T-helper 22 cell (primary cell): ENCODE results near the gene SARNP.

Experiments
- DNase-seq: peaks from one replicate; pipeline ENCODE4 v3.0.0-alpha.2; 2020; ENCODE audit warnings: low read depth

Gene SARNP

DNA sequence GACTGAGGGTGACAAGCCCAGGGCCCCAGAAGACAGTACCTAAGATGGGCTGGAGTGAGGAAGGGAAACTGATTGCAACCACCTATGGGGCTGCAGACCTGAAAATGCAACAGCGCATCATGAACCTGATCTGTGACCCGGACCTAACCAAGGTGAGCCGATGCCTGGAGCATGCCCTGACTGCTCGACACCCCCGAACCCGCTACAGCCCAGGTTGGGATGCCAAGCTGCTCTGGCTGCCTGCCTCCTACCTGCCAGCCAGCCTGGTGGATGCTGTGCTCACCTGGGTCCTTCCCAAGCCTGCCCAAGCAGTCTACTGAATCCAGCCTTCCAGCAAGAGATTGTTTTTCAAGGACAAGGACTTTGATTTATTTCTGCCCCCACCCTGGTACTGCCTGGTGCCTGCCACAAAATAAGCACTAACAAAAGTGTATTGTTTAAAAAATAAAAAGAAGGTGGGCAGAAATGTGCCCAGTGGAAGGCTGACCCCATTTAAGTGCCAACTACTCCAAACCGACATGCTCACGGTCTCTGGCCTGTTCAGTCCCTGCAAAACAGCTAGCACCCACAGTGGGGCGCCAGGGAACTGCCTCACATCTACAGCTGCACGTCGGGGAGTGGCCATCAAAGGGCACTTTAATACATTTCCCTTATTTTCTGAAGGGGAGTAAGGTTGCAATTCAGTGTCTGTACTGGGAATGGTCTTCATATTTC lies 93.1 kb downstream of the SARNP start:
- DNase-seq, result no peak

DNA sequence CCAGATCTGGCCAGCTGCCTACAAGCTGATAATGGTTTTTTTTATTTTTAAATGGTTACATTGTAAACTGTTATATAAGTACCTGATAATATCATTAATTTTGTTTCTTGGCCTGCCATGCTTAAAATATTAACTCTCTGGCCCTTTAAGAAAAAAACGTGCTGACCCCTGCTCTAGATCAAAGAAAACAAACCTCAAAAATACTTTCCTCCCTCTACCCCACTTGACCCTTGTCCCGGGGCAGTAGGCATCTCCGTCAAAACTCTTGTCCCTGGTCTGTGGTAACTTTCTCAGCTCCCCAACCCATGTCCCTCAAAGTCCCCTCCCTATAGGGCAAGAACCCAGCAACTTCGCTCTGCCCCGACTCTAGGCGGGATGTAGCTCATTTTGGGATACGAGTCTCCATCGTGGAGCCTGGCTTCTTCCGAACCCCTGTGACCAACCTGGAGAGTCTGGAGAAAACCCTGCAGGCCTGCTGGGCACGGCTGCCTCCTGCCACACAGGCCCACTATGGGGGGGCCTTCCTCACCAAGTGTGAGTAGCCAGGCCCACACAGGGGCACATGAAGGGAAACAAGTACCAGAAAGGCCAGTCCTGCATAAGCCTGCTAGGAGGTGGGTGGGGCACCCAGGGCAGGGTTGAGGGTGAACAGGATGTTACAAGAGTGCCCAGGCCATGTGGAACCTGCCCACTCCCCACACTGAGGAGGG lies 93.9 kb downstream of the SARNP start:
- DNase-seq, result no peak

DNA sequence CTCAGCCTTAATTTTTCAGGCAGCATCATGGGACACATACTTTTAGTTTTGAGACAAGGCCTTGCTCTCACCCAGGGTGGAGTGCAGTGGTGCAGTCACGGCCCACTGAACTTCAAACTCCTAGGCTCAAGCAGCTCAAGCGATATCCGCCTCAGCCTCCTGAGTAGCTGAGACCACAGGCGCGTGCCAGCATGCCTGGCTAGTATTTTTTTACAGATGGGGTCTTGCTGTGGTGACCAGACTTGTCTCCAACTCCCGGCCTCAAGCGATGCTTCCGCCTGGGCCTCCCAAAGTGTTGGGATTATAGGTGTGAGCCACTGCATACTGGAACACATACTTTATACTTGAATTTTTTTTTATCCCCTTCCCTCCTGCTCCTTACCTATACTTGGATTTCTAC lies 94.6 kb downstream of the SARNP start:
- no peak for DNase-seq

DNA sequence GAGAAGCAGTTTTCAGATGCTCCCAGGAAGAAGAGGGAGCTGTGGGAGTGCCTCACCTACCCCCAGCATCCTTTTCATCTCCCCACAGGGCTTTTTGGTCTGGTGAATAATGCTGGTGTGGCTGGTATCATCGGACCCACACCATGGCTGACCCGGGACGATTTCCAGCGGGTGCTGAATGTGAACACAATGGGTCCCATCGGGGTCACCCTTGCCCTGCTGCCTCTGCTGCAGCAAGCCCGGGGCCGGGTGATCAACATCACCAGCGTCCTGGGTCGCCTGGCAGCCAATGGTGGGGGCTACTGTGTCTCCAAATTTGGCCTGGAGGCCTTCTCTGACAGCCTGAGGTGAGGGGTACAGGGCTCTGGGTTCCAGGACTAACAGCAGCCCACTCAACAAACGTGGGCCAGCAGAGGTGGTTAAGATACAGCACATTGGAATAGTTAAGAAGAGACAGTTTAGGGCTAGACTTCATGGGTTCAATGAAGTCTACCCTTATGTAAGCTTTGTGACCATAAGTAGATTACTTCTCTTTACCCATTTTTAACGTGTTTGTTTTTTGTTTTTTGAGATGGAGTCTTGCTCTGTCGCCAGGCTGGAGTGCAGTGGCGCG lies 95.8 kb downstream of the SARNP start:
- no peak for DNase-seq

DNA sequence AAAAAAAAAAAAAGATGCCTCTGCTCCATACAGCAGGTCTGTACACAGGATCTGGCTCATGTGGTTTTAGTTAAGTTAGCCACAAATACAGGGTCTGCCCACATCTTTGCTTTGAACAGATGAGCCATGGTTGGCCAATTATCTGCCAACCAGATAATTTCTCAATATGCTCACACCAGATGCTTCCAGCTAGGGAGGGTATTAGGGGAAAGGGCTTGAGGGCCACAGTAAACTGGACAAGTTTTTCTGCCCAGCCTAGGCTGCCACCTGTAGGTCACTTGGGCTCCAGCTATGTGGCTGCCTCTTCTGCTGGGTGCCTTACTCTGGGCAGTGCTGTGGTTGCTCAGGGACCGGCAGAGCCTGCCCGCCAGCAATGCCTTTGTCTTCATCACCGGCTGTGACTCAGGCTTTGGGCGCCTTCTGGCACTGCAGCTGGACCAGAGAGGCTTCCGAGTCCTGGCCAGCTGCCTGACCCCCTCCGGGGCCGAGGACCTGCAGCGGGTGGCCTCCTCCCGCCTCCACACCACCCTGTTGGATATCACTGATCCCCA lies 96.6 kb downstream of the SARNP start:
- DNase-seq, result no peak

DNA sequence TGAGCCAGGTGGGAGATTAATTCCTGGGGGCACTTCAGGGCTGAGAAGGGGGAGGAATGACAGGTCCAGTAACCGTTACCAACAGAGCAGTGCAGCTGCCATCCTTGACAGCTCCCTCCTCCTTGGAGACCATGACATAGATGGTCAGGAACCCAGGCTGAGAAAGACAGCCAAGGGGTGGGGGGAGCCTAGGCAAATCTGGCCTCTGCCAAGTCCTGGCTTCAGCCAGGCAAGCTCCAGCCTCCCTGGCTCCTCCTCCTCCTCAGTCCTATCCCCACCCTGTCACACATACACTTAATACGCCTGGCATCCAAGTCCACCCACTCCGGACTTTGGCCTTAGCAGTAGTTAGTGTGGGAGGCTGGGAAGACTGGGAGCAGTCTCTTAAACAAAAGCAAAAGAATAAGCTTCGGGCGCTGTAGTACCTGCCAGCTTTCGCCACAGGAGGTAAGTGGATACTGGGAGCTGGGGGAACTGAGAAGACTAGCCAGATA lies 97.4 kb downstream of the SARNP start, which contains the start of gene RDH5:
RDH5 (plus strand) TSS at position 323 of the 494 bp plus-strand sequence. CDS start 792 bp downstream, outside the sequence.
- DNase-seq, result no peak

DNA sequence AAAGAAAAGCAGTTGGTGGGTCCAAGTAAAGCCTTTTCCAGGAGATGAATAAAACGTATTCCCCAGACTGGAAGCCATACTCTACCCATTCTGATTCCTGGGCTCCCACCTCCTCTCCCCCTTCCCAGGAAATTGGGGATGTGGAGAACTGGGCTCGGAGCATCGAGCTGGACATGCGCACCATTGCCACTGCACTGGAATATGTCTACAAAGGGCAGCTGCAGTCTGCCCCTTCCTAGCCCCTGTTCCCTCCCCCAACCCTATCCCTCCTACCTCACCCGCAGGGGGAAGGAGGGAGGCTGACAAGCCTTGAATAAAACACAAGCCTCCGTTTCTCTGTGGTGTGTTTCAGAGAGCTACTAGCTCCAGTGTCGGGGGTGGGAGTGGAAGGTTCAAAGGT lies 98.2 kb downstream of the SARNP start:
- no peak for DNase-seq

DNA sequence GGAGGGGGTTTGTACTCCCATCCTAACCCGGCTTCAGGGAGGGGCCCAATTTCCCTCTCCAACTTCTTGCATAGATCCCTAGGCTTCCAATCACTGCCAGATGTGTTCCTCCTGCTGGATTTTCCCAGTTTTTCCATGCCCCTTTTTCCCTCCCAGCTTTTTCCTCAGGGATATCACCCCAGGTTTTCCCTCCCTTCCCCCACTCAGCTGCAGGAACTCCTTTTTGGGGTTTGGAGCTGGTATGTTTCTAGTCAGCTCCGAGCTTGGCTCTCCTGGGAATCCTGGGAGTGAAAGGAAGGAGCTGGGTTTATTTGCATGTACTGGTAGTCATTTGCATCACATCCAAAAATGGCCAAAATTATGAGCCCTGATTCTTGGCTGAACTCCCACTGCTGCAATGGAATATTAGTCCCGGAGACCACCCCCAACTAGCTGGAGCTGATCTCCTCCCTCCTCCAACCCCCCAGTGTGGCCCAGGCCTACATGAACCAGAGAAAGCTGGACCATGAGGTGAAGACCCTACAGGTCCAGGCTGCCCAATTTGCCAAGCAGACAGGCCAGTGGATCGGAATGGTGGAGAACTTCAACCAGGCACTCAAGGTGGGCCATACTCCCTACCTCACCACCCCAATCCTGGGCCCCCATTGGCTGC lies 98.8 kb downstream of the SARNP start:
- no peak for DNase-seq

DNA sequence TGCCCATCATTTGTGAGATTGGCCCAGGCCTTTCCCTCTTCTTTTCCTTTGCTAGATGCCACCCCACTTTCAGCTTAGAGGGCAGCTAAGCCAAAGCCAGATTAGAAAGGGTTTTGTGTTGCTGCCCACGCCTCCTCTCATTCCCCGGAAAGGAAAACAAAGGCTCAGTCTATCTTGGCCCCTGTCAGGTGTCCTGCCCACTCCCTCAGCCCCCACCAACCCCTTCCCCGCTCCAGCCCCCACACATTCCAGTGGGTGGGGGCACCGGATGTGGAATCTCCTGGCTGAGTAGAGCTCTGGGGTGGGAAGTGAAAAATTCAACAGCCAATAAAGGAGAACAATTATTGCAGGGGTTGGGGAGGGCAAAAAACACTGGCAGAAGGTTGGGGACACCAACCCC lies 99.5 kb downstream of the SARNP start:
- no peak for DNase-seq

DNA sequence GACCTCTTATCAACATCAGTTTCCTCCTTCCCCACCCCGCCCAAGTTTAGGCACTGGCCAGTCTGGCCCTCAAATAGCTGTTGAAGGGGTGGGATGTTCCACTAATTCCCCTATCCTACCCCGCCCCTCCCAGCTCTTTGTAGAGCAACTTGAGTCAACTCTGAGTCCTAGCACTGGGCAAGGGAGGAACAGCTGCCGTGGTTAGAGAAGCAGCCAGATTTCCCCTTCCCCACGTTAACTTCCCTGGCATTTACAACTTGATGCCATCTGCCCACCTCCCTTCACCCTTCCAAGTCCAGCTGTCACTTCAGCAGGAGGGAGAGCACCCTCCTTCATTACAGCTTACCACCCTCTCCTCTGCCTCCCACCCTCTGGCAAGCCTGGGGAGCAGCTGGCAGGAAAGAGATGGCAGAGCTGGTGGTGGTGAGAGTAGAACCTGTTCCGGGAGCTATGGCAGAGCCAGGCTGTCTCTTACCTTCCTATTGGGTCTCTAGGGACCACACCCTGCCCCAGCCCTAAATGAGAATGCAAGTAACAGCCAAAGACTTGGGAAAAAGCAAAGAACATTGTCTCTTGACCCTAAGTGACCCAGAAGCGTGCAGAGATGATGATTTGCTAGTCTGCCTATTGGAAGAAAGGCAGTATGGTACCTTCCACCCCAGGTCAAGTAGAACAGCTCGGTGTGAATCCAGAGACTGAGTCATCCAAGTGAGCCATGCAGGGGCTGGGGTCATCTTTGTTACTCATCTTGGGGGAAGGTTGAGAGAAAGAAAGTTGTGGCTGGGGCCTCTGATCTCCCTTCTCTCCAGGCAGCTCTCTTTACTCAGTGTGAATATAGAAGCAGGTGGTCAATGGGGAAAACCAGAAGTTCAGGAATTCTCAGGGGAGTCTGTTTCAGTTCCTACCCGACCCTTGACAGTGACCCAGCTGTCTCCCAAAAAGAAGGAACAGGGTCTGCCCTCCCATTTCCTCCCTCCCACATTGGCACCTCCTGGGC lies 100.2 kb downstream of the SARNP start:
- no peak for DNase-seq

DNA sequence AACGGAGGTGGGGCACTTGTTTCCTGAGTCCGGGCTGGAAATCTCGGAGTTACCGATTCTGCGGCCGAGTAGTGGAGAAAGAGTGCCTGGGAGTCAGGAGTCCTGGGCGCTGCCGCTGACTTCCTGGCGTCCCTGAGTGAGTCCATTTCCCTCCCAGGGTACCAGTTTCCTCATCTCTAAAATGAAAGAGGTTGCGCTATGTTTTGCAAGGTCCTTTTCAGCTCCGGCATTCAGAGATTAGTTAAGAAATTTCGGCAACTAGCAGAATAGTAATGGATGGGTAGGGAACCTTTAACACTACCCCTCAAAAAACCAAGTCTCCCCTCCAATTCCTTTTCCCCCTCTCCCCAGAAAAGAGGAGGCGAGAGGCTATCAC lies 101.0 kb downstream of the SARNP start:
- DNase-seq, result no peak

DNA sequence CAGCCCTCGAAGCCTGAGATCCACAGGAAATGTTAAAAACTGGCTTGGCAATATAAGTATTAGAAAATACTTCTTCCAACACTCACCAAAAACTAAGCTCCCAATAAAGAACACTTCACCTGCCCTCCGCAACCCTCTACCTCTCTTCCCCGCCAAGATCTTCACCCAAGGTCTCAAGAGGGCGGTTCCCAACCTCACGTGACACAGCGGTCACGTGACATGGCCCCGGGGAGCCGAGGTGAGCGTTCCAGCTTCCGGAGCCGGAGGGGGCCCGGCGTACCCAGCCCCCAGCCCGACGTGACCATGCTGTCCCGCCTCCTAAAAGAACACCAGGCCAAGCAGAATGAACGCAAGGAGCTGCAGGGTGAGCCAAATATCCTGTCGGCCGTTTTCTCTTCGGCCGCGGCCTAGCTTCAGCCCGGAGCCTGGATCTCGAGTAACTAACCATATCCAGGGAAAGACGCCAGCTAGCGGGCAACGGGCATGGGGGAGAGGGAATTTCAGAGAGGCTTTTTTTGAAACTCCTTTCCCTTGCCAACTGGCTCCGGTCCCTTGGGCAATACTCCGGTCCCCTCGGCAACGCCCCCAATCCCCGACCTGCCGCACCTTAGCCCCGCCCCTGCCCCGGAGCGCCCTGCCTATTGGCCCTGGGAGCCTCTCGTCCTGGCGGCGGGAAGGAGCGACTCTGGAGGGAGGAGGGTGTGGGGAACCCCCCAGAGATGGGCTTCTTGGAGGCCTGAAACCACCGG lies 101.5 kb downstream of the SARNP start, which contains the start of gene BLOC1S1:
BLOC1S1 (plus strand) TSS at position 214 of the 749 bp plus-strand sequence; CDS start at position 220, 6 bp downstream.
- DNase-seq, result peak; percentile 92

DNA sequence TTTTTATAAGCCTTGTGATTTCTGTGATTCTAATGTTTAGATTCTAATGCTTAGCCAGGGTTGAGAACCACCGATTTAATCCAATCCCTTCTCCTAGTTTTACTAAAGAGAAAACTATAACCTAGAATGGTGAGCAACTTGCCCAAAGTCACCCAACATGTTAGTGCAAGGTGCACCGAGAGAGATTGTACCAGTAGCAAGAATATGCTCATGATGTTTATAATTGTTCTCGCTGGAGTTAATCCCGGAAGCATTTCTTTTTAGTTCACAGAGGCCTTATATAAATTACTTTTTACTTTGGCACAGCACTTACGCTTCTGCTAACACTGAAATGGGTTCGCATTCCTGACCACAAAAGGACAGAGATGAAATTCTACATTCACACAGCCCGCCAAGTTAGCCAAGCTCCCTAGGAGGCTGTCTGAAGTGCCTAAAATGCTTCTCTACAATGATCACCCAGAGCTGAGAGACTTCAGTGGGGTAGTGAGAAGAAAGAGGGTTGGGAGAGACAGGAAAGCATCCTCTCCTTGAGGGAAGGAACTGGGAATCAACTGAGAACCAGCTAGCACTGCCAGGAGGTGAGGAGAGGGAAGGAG lies 102.3 kb downstream of the SARNP start:
- DNase-seq, result no peak

DNA sequence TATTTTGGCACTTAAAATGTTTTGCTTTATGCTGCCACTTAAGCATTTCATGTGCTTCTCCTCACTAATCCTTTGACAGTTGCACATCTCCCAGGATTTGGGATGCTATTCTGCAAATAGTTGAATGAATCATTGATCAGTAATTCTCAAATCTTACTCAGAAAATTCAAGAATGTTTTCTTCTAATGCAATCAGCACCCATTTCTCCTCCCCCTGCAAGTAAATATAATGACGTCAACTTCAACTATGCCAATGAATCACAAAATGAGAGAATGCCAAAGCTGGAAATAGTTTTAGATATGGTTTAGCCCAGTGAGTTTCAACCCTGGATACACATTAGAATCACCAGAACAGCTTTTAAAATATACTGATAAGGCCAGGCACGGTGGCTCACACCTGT lies 103.8 kb downstream of the SARNP start:
- no peak for DNase-seq

DNA sequence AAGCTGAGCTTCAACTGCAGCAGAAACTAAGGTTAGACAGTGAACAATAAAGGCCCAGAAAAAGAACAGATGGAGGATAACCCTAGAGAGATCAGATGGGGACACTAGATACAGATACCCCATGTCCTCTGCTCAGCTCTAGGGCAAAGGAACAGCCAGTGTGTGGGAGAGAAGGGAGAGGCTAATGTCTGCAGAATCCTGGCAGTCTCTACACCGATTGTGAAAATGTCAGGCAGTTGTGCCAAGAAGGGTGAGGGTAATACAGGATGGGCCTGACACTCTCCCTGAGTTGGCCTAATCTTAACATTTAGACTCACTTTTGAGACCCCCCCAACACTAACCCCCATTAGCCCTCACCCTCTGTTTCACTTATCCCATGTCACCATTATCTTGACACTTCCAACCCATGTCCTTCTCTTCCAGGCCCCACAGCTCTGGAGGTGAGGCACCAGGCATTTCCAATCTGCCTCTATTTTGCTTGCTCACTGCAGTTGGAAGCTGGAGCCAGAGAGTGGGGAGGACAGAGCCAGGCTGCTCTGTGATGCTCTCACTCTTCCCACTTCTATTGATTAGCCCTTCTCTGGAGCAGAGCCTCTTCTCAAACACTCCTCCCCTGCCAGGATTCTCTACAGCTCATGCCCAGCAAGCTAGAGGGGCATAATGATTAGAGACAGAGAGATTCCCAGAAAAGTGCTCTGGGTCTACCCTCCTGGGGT lies 104.7 kb downstream of the SARNP start:
- DNase-seq, result no peak

DNA sequence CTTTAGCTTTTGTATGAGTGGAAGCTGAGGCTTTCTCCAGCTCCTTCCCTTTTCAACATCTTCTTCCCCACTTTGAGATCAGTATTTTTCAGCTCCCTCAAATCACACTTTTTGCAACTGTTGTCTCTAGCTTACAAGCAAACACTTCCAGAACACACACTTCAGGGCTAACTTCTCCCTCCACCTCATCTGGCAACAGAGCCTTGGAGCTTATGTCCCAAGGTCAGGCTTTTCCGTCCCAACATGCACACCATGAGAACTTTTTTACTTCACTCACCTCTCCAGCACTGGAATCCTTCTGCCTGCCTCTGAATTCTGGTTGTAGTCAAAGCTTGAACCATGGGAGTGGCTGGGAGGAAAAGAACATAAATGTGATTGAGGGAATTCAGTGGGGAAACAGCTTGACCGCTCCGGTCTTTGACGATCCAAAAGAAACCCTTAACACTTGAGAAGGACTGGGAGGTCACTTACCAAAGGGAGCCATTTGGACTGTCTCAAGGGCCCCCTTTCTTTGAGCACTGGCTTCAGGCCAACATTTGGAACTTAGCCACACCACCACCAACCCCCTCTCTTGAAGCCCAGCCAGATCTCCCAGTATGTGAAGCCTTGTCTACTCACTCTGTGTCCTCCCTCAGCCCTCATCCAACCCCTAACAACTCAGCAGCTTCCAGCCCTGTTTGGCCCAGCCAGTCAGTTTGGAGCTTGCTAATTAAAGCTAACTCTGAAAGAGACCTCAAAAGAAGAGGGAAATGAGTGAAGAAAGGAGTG lies 105.6 kb downstream of the SARNP start:
- no peak for DNase-seq

DNA sequence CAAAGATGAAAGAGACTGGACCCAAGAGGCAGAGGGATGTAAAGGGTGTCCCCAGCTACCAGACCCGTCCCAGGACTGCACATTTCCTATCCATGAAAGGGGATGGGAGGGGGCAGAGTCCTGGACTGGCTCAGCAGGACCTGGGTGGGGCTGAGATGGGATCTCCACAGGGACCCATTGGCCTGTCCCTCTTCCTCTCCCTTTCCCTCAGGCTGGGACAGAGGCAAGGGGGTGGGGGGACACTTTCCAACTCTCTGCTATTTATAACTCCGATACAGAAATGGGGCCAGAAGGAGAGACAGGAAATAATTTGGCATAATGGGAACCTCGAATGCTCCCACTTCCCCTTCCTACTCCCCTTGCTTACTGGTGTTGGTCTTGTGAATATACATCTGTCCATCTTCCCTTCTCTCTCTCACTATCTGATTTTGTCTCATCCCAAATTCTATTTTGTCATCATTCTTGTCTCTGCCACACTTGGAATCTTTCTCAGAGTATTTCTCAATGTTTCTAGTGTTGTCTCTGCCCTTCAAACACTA lies 108.8 kb downstream of the SARNP start:
- DNase-seq, result no peak
